HepG2 (cell line): ENCODE results near the gene ANKRD44. TPM values are rescaled to one million over a fixed set of nuclear protein-coding genes. Genes with fewer than 3 reads are reported as not detected.

Source experiments
- HOXA7 ChIP-seq: sonication (generic); formaldehyde crosslinking; IDR thresholded peaks from 2 replicates; pipeline ENCODE4 v1.8.1; 2022; ENCODE audit warnings: mild to moderate bottlenecking, missing genetic modification reagents, moderate library complexity
- KDM3A ChIP-seq: IDR thresholded peaks from 2 replicates; pipeline ENCODE4 v1.6.1; 2018; ENCODE audit warnings: low read depth, missing compliant biosample characterization
- KMT2A ChIP-seq: sonication (generic); formaldehyde crosslinking; IDR thresholded peaks from 2 replicates; pipeline ENCODE4 v1.4.0; 2020; ENCODE audit warnings: missing genetic modification reagents
- MTA1 ChIP-seq: sonication (generic); formaldehyde crosslinking; IDR thresholded peaks from 2 replicates; pipeline ENCODE4 v1.4.0; 2020; ENCODE audit warnings: missing genetic modification reagents, mild to moderate bottlenecking, borderline replicate concordance
- NCOA1 ChIP-seq: sonication (generic); formaldehyde crosslinking; IDR thresholded peaks from 2 replicates; pipeline ENCODE4 v1.9.0; 2021; ENCODE audit warnings: missing genetic modification reagents
- PAWR ChIP-seq: sonication (generic); formaldehyde crosslinking; IDR thresholded peaks from 2 replicates; pipeline ENCODE4 v1.4.0; 2020; ENCODE audit warnings: missing genetic modification reagents, mild to moderate bottlenecking, borderline replicate concordance
- RAD21 ChIP-seq: fragments of 450-650 bp; formaldehyde crosslinking; IDR thresholded peaks from 2 replicates; pipeline ENCODE4 v1.5.0; 2020; ENCODE audit warnings: mild to moderate bottlenecking
- RFX1 ChIP-seq: fragments of 450-650 bp; IDR thresholded peaks from 2 replicates; pipeline ENCODE4 v1.6.1; 2017
- SMC3 ChIP-seq: IDR thresholded peaks from 2 replicates; pipeline ENCODE4 v1.6.1; 2011; ENCODE audit warnings: low read length, improper control_type of control experiment
- SPEN ChIP-seq: sonication (generic); formaldehyde crosslinking; IDR thresholded peaks from 2 replicates; pipeline ENCODE4 v1.5.1; 2020; ENCODE audit warnings: low read depth, mild to moderate bottlenecking, missing genetic modification reagents
- XBP1 ChIP-seq: sonication (generic); formaldehyde crosslinking; IDR thresholded peaks from 2 replicates; pipeline ENCODE4 v1.5.0; 2020; ENCODE audit warnings: missing genetic modification reagents
- ZNF33B ChIP-seq: sonication (generic); formaldehyde crosslinking; IDR thresholded peaks from 2 replicates; pipeline ENCODE4 v1.5.1; 2020; ENCODE audit warnings: mild to moderate bottlenecking, missing genetic modification reagents
- ZNF644 ChIP-seq: IDR thresholded peaks from 2 replicates; pipeline ENCODE4 v1.6.1; 2016; ENCODE audit warnings: low read depth
- polyA plus RNA-seq, 8 experiments: library from polyadenylated mRNA; depleted of rRNA in 3 of 8; stranded (reverse) in 7 of 8; unstranded in 1 of 8; fragments of >200 nt; fragmentation: Illumina TruSeq in 4 of 8; extraction: Trizol in 4 of 8; gene quantifications; 2 replicates each; pipeline versions ENCODE4 v1.2.1 to v1.2.3, GENCODE V29; 2011 to 2016; ENCODE audit warnings: low read depth in 4 of 8, missing spikeins in 1 of 8, mixed read lengths in 1 of 8; ENCODE audit not compliant: insufficient read depth in 1 of 8
- total RNA-seq, 5 experiments: library from RNA; depleted of rRNA; stranded (reverse); fragments of >200 nt; fragmentation: Illumina TruSeq; extraction: Trizol; gene quantifications; 2 replicates each; pipeline ENCODE4 v1.2.3, GENCODE V29; 2016; ENCODE audit warnings: low read depth in 1 of 5
- TF ChIP-seq, protein P1 (sequence below): sonication (generic); formaldehyde crosslinking; IDR thresholded peaks from 2 replicates; pipeline ENCODE4 v1.4.0; 2020; ENCODE audit warnings: missing genetic modification reagents, borderline replicate concordance
- TF ChIP-seq, protein P2 (sequence below), 2 experiments: sonication (generic) in 1 of 2; formaldehyde crosslinking in 1 of 2; IDR thresholded peaks; 2 replicates each; pipeline versions ENCODE4 v1.4.0 to v1.6.1; 2016 to 2020; ENCODE audit warnings: borderline replicate concordance in 1 of 2, low read depth in 1 of 2, mild to moderate bottlenecking in 1 of 2, missing genetic modification reagents in 1 of 2
- TF ChIP-seq, protein P3 (sequence below), 2 experiments: sonication (generic) in 1 of 2; formaldehyde crosslinking in 1 of 2; IDR thresholded peaks; 2 replicates each; pipeline versions ENCODE4 v1.4.0 to v1.6.1; 2018 to 2020; ENCODE audit warnings: missing genetic modification reagents in 2 of 2, borderline replicate concordance in 1 of 2, low read depth in 1 of 2, mild to moderate bottlenecking in 1 of 2, missing biosample characterization in 1 of 2
- TF ChIP-seq, protein P4 (sequence below): sonication (generic); formaldehyde crosslinking; conservative IDR thresholded peaks from 2 replicates; pipeline ENCODE4 v1.8.0; 2022; ENCODE audit warnings: missing genetic modification reagents

Gene ANKRD44
- total and polyA plus RNA-seq, 2 of the 13 experiments (the other 11 are each of a cell fraction or from before 2014, with no cell fraction given): 0.04 to 0.11 TPM

DNA sequence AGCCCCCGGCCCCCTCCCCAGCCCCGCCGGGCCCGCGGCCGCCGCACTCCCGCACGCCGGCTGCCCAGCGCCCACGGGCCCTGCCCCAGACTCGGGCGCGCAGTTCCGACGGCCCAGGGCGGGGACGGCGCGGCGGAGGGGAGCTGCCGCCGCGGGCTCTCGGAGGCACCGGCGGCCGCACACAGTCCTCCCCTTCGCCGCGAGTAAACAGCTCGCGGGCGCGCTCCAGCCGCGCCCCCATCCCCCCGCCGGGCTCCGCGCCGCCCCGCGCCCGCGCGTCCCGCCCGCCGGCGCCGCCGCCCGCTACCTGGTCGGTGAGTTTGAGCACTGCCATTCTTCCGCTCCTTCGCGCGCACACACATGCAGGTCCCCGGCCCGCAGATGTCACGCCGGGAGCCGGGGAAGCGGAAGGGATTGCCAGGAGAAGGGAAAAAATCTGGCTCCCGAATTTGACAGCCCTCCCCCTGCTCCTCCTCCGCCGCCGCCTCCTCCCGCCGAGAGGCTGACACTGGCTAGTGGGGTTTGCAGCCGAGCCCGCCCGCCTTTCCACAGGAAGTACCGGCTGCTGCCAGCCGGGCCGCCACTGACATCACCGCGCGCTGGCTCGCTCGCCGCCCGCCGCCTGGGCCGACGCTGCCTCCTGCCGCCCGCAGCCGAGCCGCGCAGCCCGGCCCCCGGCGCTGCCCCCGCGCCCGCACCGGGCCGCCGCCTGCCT, at the start of gene ANKRD44 (continued):
- TF ChIP-seq, protein P1, sequence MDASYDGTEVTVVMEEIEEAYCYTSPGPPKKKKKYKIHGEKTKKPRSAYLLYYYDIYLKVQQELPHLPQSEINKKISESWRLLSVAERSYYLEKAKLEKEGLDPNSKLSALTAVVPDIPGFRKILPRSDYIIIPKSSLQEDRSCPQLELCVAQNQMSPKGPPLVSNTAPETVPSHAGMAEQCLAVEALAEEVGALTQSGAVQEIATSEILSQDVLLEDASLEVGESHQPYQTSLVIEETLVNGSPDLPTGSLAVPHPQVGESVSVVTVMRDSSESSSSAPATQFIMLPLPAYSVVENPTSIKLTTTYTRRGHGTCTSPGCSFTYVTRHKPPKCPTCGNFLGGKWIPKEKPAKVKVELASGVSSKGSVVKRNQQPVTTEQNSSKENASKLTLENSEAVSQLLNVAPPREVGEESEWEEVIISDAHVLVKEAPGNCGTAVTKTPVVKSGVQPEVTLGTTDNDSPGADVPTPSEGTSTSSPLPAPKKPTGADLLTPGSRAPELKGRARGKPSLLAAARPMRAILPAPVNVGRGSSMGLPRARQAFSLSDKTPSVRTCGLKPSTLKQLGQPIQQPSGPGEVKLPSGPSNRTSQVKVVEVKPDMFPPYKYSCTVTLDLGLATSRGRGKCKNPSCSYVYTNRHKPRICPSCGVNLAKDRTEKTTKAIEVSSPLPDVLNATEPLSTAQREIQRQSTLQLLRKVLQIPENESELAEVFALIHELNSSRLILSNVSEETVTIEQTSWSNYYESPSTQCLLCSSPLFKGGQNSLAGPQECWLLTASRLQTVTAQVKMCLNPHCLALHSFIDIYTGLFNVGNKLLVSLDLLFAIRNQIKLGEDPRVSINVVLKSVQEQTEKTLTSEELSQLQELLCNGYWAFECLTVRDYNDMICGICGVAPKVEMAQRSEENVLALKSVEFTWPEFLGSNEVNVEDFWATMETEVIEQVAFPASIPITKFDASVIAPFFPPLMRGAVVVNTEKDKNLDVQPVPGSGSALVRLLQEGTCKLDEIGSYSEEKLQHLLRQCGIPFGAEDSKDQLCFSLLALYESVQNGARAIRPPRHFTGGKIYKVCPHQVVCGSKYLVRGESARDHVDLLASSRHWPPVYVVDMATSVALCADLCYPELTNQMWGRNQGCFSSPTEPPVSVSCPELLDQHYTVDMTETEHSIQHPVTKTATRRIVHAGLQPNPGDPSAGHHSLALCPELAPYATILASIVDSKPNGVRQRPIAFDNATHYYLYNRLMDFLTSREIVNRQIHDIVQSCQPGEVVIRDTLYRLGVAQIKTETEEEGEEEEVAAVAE (CRISPR knock-in tag): no peak
- TF ChIP-seq ZNF644 (CRISPR knock-in tag): no peak
- TF ChIP-seq, protein P2, sequence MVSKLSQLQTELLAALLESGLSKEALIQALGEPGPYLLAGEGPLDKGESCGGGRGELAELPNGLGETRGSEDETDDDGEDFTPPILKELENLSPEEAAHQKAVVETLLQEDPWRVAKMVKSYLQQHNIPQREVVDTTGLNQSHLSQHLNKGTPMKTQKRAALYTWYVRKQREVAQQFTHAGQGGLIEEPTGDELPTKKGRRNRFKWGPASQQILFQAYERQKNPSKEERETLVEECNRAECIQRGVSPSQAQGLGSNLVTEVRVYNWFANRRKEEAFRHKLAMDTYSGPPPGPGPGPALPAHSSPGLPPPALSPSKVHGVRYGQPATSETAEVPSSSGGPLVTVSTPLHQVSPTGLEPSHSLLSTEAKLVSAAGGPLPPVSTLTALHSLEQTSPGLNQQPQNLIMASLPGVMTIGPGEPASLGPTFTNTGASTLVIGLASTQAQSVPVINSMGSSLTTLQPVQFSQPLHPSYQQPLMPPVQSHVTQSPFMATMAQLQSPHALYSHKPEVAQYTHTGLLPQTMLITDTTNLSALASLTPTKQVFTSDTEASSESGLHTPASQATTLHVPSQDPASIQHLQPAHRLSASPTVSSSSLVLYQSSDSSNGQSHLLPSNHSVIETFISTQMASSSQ (IDR thresholded peaks at IDR 0.05; ENCODE audit: low read depth): no peak
- TF ChIP-seq, protein P2 (CRISPR knock-in tag; IDR thresholded peaks at IDR 0.05; ENCODE audit: borderline replicate concordance): no peak
- TF ChIP-seq SPEN (CRISPR knock-in tag): no peak; the same call in 1 of the 2 replicates
- TF ChIP-seq NCOA1 (CRISPR knock-in tag): no peak
- TF ChIP-seq MTA1: no peak
- TF ChIP-seq PAWR (CRISPR knock-in tag): 0 out of 2 replicates have a peak, but pooled peaks have one; percentile 36
- no peak for TF ChIP-seq RFX1
- no peak for TF ChIP-seq HOXA7 (CRISPR knock-in tag)
- TF ChIP-seq ZNF33B (CRISPR knock-in tag): no peak
- peak; percentile 86 for TF ChIP-seq RAD21
- no peak for TF ChIP-seq KMT2A (CRISPR knock-in tag)
- no peak for TF ChIP-seq SMC3
- TF ChIP-seq, protein P3, sequence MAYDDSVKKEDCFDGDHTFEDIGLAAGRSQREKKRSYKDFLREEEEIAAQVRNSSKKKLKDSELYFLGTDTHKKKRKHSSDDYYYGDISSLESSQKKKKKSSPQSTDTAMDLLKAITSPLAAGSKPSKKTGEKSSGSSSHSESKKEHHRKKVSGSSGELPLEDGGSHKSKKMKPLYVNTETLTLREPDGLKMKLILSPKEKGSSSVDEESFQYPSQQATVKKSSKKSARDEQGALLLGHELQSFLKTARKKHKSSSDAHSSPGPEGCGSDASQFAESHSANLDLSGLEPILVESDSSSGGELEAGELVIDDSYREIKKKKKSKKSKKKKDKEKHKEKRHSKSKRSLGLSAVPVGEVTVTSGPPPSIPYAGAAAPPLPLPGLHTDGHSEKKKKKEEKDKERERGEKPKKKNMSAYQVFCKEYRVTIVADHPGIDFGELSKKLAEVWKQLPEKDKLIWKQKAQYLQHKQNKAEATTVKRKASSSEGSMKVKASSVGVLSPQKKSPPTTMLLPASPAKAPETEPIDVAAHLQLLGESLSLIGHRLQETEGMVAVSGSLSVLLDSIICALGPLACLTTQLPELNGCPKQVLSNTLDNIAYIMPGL (CRISPR knock-in tag; IDR thresholded peaks at IDR 0.05; ENCODE audit: borderline replicate concordance in 1 of 2, low read depth in 1 of 2): peak; percentile 37 to 68; a peak in 2 of 4 replicates
- no peak for TF ChIP-seq KDM3A (CRISPR knock-in tag)
- TF ChIP-seq, protein P4, sequence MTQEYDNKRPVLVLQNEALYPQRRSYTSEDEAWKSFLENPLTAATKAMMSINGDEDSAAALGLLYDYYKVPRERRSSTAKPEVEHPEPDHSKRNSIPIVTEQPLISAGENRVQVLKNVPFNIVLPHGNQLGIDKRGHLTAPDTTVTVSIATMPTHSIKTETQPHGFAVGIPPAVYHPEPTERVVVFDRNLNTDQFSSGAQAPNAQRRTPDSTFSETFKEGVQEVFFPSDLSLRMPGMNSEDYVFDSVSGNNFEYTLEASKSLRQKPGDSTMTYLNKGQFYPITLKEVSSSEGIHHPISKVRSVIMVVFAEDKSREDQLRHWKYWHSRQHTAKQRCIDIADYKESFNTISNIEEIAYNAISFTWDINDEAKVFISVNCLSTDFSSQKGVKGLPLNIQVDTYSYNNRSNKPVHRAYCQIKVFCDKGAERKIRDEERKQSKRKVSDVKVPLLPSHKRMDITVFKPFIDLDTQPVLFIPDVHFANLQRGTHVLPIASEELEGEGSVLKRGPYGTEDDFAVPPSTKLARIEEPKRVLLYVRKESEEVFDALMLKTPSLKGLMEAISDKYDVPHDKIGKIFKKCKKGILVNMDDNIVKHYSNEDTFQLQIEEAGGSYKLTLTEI (CRISPR knock-in tag): no peak
- TF ChIP-seq XBP1 (CRISPR knock-in tag): no peak
